B cell (primary cell): ENCODE measurements around the gene TMED10. TPM values are rescaled to one million over a fixed set of nuclear protein-coding genes. Genes with fewer than 3 reads are reported as not detected.

Experiments used
- ATAC-seq: fragments of 200-7000 bp; cut with Tn5 transposase; one replicate; pipeline ENCODE4 v1.10.0; 2021; ENCODE audit warnings: low read depth, mild to moderate bottlenecking, moderate number of reproducible peaks, moderate library complexity
- CTCF ChIA-PET: fragments of 350-600 bp; sonication (Branson Sonifier 250); formaldehyde crosslinking; loops from one replicate; lab custom pipeline; 2021; ENCODE audit warnings: antibody characterized with exemption, inconsistent platforms; lab: Charles Lee
- POLR2A ChIA-PET: fragments of 350-600 bp; sonication (Branson Sonifier 250); formaldehyde crosslinking; loops from one replicate; lab custom pipeline; 2021; ENCODE audit warnings: antibody characterized with exemption; lab: Charles Lee
- DNase-seq: peaks from one replicate; pipeline ENCODE4 v3.0.0; 2013
- H2AFZ ChIP-seq: 2 replicates; pipeline ENCODE4 v1.6.1; 2012; ENCODE audit warnings: mild to moderate bottlenecking, low read depth, low read length; ENCODE audit not compliant: insufficient read depth, poor library complexity, severe bottlenecking
- H3K27ac ChIP-seq, 2 donors: 1 replicate in 1 of 2; 2 replicates in 1 of 2; pipeline ENCODE4 v1.5.1; 2012 to 2013; ENCODE audit warnings: low read length in 2 of 2, mild to moderate bottlenecking in 2 of 2, moderate library complexity in 1 of 2
- H3K27me3 ChIP-seq, 4 experiments: fragments of 200-600 bp in 1 of 4; sonication (generic) in 1 of 4; replicated peaks in 1 of 4; 1 replicate in 2 of 4; 2 replicates in 2 of 4; pipeline versions ENCODE4 v1.6.1 to v1.7.0; 2013 to 2016; ENCODE audit warnings: low read length in 3 of 4, mild to moderate bottlenecking in 2 of 4, mixed read lengths in 1 of 4, moderate library complexity in 1 of 4; ENCODE audit not compliant: insufficient read depth in 4 of 4, control insufficient read depth in 3 of 4; ENCODE audit errors: control extremely low read depth in 1 of 4
- H3K36me3 ChIP-seq, 2 experiments: replicated peaks in 1 of 2; 1 replicate in 1 of 2; 2 replicates in 1 of 2; pipeline versions ENCODE4 v1.6.1 to v1.7.1; 2013; ENCODE audit warnings: low read length in 1 of 2; ENCODE audit not compliant: insufficient read depth in 2 of 2, control insufficient read depth in 1 of 2; ENCODE audit errors: control extremely low read depth in 1 of 2, extremely low read depth in 1 of 2
- H3K4me1 ChIP-seq, 2 donors: fragments of 200-600 bp in 1 of 2; sonication (generic) in 1 of 2; 1 replicate in 1 of 2; 2 replicates in 1 of 2; pipeline versions ENCODE4 v1.5.1 to v1.6.1; 2013 to 2017; ENCODE audit warnings: low read length in 2 of 2; ENCODE audit not compliant: control insufficient read depth in 2 of 2, insufficient read depth in 2 of 2
- H3K4me2 ChIP-seq: replicated peaks from 2 replicates; pipeline ENCODE3; 2012; ENCODE audit warnings: mild to moderate bottlenecking, low read depth, low read length; ENCODE audit not compliant: poor library complexity, severe bottlenecking
- H3K4me3 ChIP-seq, 5 experiments: fragments of 200-600 bp in 1 of 5; sonication (generic) in 1 of 5; 1 replicate in 3 of 5; 2 replicates in 2 of 5; pipeline versions ENCODE4 v1.5.1 to v1.7.0; 2011 to 2016; ENCODE audit warnings: low read length in 4 of 5, mild to moderate bottlenecking in 4 of 5, low read depth in 2 of 5, control low read depth in 1 of 5, moderate library complexity in 1 of 5; ENCODE audit not compliant: insufficient read depth in 1 of 5; ENCODE audit errors: control extremely low read depth in 1 of 5, extremely low read depth in 1 of 5
- H3K79me2 ChIP-seq: fragments of 200-600 bp; sonication (generic); one replicate; pipeline ENCODE4 v1.6.0; 2016; ENCODE audit warnings: low read length; ENCODE audit not compliant: control insufficient read depth, insufficient read depth
- H3K9ac ChIP-seq: fragments of 200-600 bp; sonication (generic); 2 replicates; pipeline ENCODE4 v1.6.1; 2017; ENCODE audit warnings: mild to moderate bottlenecking, low read length, moderate library complexity
- H3K9me3 ChIP-seq, 3 donors: one replicate each; pipeline versions ENCODE4 v1.6.1 to v1.7.1; 2013; ENCODE audit warnings: low read length in 2 of 3; ENCODE audit not compliant: control insufficient read depth in 2 of 3, insufficient read depth in 1 of 3; ENCODE audit errors: control extremely low read depth in 1 of 3
- H4K20me1 ChIP-seq: 2 replicates; pipeline ENCODE4 v1.6.0; 2012; ENCODE audit warnings: mild to moderate bottlenecking, low read length; ENCODE audit not compliant: insufficient read depth, control insufficient read depth, poor library complexity, severe bottlenecking
- H3K27ac Mint-ChIP-seq: one replicate; pipeline ENCODE4 v1.8.0; 2021; ENCODE audit warnings: mixed read lengths
- H3K27me3 Mint-ChIP-seq: one replicate; pipeline ENCODE4 v1.8.0; 2021; ENCODE audit warnings: mixed read lengths
- H3K4me1 Mint-ChIP-seq: one replicate; pipeline ENCODE4 v1.8.0; 2021; ENCODE audit warnings: mixed read lengths
- H3K4me3 Mint-ChIP-seq: one replicate; pipeline ENCODE4 v1.8.0; 2021; ENCODE audit warnings: mixed read lengths
- H3K9me3 Mint-ChIP-seq: one replicate; pipeline ENCODE4 v1.8.0; 2022; ENCODE audit warnings: mixed read lengths; ENCODE audit not compliant: insufficient read depth
- EZH2 ChIP-seq: IDR thresholded peaks from 2 replicates; pipeline ENCODE4 v1.6.1; 2012; ENCODE audit warnings: borderline replicate concordance, low read depth, mild to moderate bottlenecking, moderate library complexity, low read length; ENCODE audit not compliant: insufficient read depth, poor library complexity, severe bottlenecking
- whole genome bisulfite sequencing: methylation state at CpG from one replicate; pipeline ENCODE4 v1.1.5; 2013; ENCODE audit warnings: missing lambda C conversion rate; ENCODE audit not compliant: insufficient coverage; 5-methylcytosine and 5-hydroxymethylcytosine counted together
- intact Hi-C: fragments of 100-400 bp; cut with micrococcal nuclease; formaldehyde crosslinking; loops from one replicate; pipeline ENCODE4 v1.10.0; 2022
- polyA plus RNA-seq: library from polyadenylated mRNA; depleted of rRNA; stranded (reverse); fragments of >200 nt; gene quantifications from 2 replicates; pipeline ENCODE4 v1.2.3, GENCODE V29; 2012
- total RNA-seq, 2 donors: library from RNA; stranded (reverse); fragments of 120-200 nt in 1 of 2; gene quantifications; 1 replicate in 1 of 2; 2 replicates in 1 of 2; pipeline versions ENCODE4 v1.2.3 to v1.2.4, GENCODE V29; 2013 to 2022
- TF ChIP-seq, protein P1 (sequence below): fragments of 200-600 bp; IDR thresholded peaks from one replicate; pipeline ENCODE4 v1.8.0; 2022; ENCODE audit warnings: antibody characterized with exemption, mild to moderate bottlenecking

TMED10 gene
- total and polyA plus RNA-seq, 2 donors (not counting 1 experiment from before 2014, with no cell fraction given): 72.0 to 111 TPM

DNA sequence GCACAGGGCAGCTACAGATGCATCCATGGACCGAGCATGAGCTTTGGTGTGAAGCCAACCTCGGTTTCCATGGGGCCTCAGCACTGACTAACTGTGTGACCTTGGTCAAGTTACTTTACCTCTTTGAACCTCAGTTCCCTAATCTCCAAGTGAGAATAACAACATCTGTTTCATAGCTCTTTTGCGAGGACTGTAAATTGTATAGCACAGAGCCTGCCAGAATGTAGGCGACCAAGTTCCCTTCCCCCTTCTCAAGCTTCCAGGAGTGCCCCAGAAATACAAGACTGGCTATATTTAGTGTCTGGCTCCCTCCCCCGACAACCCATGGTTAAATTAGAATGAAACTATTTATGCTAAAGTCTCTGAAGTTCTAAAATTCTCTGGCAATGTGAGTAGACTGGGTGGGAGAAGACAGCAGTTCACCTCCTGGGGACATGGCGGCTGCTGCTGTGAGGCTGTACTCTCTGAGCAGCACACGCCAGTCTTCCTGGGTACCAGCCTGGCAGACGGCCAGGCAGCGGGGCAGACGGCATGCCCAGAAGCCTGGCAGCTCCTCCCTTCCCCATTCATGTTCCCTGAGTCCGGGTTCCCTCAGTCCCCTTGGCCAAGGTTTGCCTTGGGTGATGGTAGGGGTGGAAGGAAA is 22.0 kb upstream of the TMED10 start:
- Histone ChIP-seq H3K4me2 (no peak overlapping the region), H3K27me3 (no peaks in the 10 kb centered on the region), H3K9ac (no peak overlapping the region), H3K36me3 (no peaks in the 10 kb centered on the region), H4K20me1 (no peaks in the 10 kb centered on the region), H3K79me2 (no peaks in the 10 kb centered on the region), H2AFZ (no peak overlapping the region), H3K9me3 (no peaks in the 10 kb centered on the region), H3K4me3 (no peak overlapping the region), H3K4me1 (peaks cover 8 to 11% of the 10 kb centered on the region in 2 donors), H3K27ac (no peak overlapping the region)
- DNase-seq (no peak), ATAC-seq (no peak)
- no peaks in the 10 kb centered on the region for H3K27me3 Mint-ChIP-seq
- intact Hi-C loops: no loop called here
- ChIA-PET POLR2A (no interaction called here), CTCF (interaction anchor here (0.6 to 1.4 kb wide), 4 partner anchors 13 to 69 kb away, joined by 3 to 4 read pairs (median 3); no protein-coding TSS in a partner anchor)
- H3K9me3 Mint-ChIP-seq: no peaks in the 10 kb centered on the region
- 81% methylated on average over 4 of the region's 11 CpGs for WGBS
- H3K27ac Mint-ChIP-seq: no peak overlapping the region
- H3K4me3 Mint-ChIP-seq: no peak overlapping the region
- H3K4me1 Mint-ChIP-seq: peaks cover 10% of the 10 kb centered on the region
- TF ChIP-seq, protein P1, sequence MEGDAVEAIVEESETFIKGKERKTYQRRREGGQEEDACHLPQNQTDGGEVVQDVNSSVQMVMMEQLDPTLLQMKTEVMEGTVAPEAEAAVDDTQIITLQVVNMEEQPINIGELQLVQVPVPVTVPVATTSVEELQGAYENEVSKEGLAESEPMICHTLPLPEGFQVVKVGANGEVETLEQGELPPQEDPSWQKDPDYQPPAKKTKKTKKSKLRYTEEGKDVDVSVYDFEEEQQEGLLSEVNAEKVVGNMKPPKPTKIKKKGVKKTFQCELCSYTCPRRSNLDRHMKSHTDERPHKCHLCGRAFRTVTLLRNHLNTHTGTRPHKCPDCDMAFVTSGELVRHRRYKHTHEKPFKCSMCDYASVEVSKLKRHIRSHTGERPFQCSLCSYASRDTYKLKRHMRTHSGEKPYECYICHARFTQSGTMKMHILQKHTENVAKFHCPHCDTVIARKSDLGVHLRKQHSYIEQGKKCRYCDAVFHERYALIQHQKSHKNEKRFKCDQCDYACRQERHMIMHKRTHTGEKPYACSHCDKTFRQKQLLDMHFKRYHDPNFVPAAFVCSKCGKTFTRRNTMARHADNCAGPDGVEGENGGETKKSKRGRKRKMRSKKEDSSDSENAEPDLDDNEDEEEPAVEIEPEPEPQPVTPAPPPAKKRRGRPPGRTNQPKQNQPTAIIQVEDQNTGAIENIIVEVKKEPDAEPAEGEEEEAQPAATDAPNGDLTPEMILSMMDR: no peak
- no peak for TF ChIP-seq EZH2

- peaks cover 10% of the 10 kb centered on the region for H3K4me1 Mint-ChIP-seq
These were observed 20.9 kb upstream of the TMED10 start for GRCh38 chr14:75197338-75197737.

More at GRCh38 chr14:75197338-75197737, 20.9 kb upstream of the TMED10 start:
- Histone ChIP-seq H3K9ac (no peak overlapping the region), H2AFZ (no peak overlapping the region), H3K36me3 (no peaks in the 10 kb centered on the region), H3K4me2 (no peak overlapping the region), H4K20me1 (no peaks in the 10 kb centered on the region), H3K27me3 (no peaks in the 10 kb centered on the region), H3K79me2 (no peaks in the 10 kb centered on the region), H3K4me1 (peaks cover 8 to 11% of the 10 kb centered on the region in 2 donors), H3K9me3 (no peaks in the 10 kb centered on the region), H3K4me3 (no peak overlapping the region), H3K27ac (no peak overlapping the region)
- intact Hi-C loops: no loop called here
- CTCF ChIA-PET: no interaction called here
- DNase-seq (no peak), ATAC-seq (no peak)
- no peaks in the 10 kb centered on the region for H3K9me3 Mint-ChIP-seq
- TF ChIP-seq, protein P1: no peak
- TF ChIP-seq EZH2: no peak
- POLR2A ChIA-PET: interaction anchor here (0.6 kb wide), 1 partner anchor 43 kb away, joined by 5 read pairs; no protein-coding TSS in a partner anchor
- WGBS: no CpG with 5 or more reads among the region's 4 CpGs
- no peak overlapping the region for H3K4me3 Mint-ChIP-seq
- no peak overlapping the region for H3K27ac Mint-ChIP-seq
- H3K27me3 Mint-ChIP-seq: no peaks in the 10 kb centered on the region
